ENCODE data around the gene HYCC2.

Gene HYCC2

GRCh38 chr2:201058914-201059313, 12.6 kb downstream of the HYCC2 start:
- Histone ChIP-seq H3K4me1 (ENCODE audit: control insufficient read depth, low read length) (no peaks in the 10 kb centered on the region), H3K4me3 (ENCODE audit: low read length) (no peak overlapping the region), H3K4me2 (ENCODE audit: low read length) (no peak overlapping the region), H3F3A (ENCODE audit: control insufficient read depth, insufficient read depth) (no peaks in the 10 kb centered on the region), H3K36me3 (ENCODE audit: control insufficient read depth, low read length) (peaks cover 5% of the 10 kb centered on the region; the same call in 1 of the 2 replicates), H3K9me2 (replicated peaks; ENCODE audit: control insufficient read depth, low read length) (no peaks in the 10 kb centered on the region), H4K20me1 (ENCODE audit: control insufficient read depth, insufficient read depth, low read depth, low read length) (no peaks in the 10 kb centered on the region), H3K9me3 (ENCODE audit: control insufficient read depth, insufficient read depth, low read length) (no peaks in the 10 kb centered on the region), H3K79me2 (ENCODE audit: control insufficient read depth, low read length) (peaks cover 80% of the 10 kb centered on the region), H3K27ac (ENCODE audit: low read depth, low read length) (no peak overlapping the region), H3K27me3 (ENCODE audit: control insufficient read depth, low read length) (no peaks in the 10 kb centered on the region)
- TF ChIP-seq EZH2phosphoT487 (IDR thresholded peaks at IDR 0.05; ENCODE audit: borderline replicate concordance, low read length) (no peak), CTCF (IDR thresholded peaks at IDR 0.05; ENCODE audit: low read depth, low read length, poor library complexity, severe bottlenecking) (no peak)

GRCh38 chr2:201057715-201058248, 13.7 kb downstream of the HYCC2 start:
- H3F3A ChIP-seq (ENCODE audit: control insufficient read depth, insufficient read depth): no peaks in the 10 kb centered on the region
- H4K20me1 ChIP-seq (ENCODE audit: control insufficient read depth, insufficient read depth, low read depth, low read length): no peaks in the 10 kb centered on the region
- H3K4me3 ChIP-seq (ENCODE audit: low read length): no peak overlapping the region
- no peaks in the 10 kb centered on the region for H3K27me3 ChIP-seq (ENCODE audit: control insufficient read depth, low read length)
- H3K27ac ChIP-seq (ENCODE audit: low read depth, low read length): no peak overlapping the region
- peaks cover 75% of the 10 kb centered on the region for H3K79me2 ChIP-seq (ENCODE audit: control insufficient read depth, low read length)
- no peaks in the 10 kb centered on the region for H3K4me1 ChIP-seq (ENCODE audit: control insufficient read depth, low read length)
- no peak overlapping the region for H3K4me2 ChIP-seq (ENCODE audit: low read length)
- no peaks in the 10 kb centered on the region for H3K9me2 ChIP-seq (replicated peaks; ENCODE audit: control insufficient read depth, low read length)
- no peak for TF ChIP-seq CTCF (IDR thresholded peaks at IDR 0.05; ENCODE audit: low read depth, low read length, poor library complexity, severe bottlenecking)
- no peak for TF ChIP-seq EZH2phosphoT487 (IDR thresholded peaks at IDR 0.05; ENCODE audit: borderline replicate concordance, low read length)
- no peaks in the 10 kb centered on the region for H3K9me3 ChIP-seq (ENCODE audit: control insufficient read depth, insufficient read depth, low read length)
- peaks cover 5% of the 10 kb centered on the region; the same call in 1 of the 2 replicates for H3K36me3 ChIP-seq (ENCODE audit: control insufficient read depth, low read length)

- H3K79me2 ChIP-seq (ENCODE audit: control insufficient read depth, low read length): peaks cover 81% of the 10 kb centered on the region
- H4K20me1 ChIP-seq (ENCODE audit: control insufficient read depth, insufficient read depth, low read depth, low read length): no peaks in the 10 kb centered on the region
- H3K27ac ChIP-seq (ENCODE audit: low read depth, low read length): no peak overlapping the region
- H3K4me2 ChIP-seq (ENCODE audit: low read length): no peak overlapping the region
- no peaks in the 10 kb centered on the region for H3K27me3 ChIP-seq (ENCODE audit: control insufficient read depth, low read length)
- H3K4me1 ChIP-seq (ENCODE audit: control insufficient read depth, low read length): no peaks in the 10 kb centered on the region
- no peaks in the 10 kb centered on the region for H3K9me3 ChIP-seq (ENCODE audit: control insufficient read depth, insufficient read depth, low read length)
- no peak for TF ChIP-seq EZH2phosphoT487 (IDR thresholded peaks at IDR 0.05; ENCODE audit: borderline replicate concordance, low read length)
- no peaks in the 10 kb centered on the region for H3K9me2 ChIP-seq (replicated peaks; ENCODE audit: control insufficient read depth, low read length)
- no peaks in the 10 kb centered on the region for H3F3A ChIP-seq (ENCODE audit: control insufficient read depth, insufficient read depth)
- H3K4me3 ChIP-seq (ENCODE audit: low read length): no peak overlapping the region
- peaks cover 5% of the 10 kb centered on the region; the same call in 1 of the 2 replicates for H3K36me3 ChIP-seq (ENCODE audit: control insufficient read depth, low read length)
Observed at GRCh38 chr2:201057087-201057521, 14.4 kb downstream of the HYCC2 start.

- Histone ChIP-seq H3K27ac (ENCODE audit: low read depth, low read length) (no peak overlapping the region), H3K27me3 (ENCODE audit: control insufficient read depth, low read length) (no peaks in the 10 kb centered on the region), H3K79me2 (ENCODE audit: control insufficient read depth, low read length) (peaks cover 72% of the 10 kb centered on the region), H3K9me3 (ENCODE audit: control insufficient read depth, insufficient read depth, low read length) (no peaks in the 10 kb centered on the region), H3K4me3 (ENCODE audit: low read length) (no peak overlapping the region), H3K9me2 (replicated peaks; ENCODE audit: control insufficient read depth, low read length) (no peaks in the 10 kb centered on the region), H3K36me3 (ENCODE audit: control insufficient read depth, low read length) (0 out of 2 replicates have a peak, but pooled peaks cover 4% of the 10 kb centered on the region), H3K4me2 (ENCODE audit: low read length) (no peak overlapping the region), H3F3A (ENCODE audit: control insufficient read depth, insufficient read depth) (no peaks in the 10 kb centered on the region), H3K4me1 (ENCODE audit: control insufficient read depth, low read length) (no peaks in the 10 kb centered on the region), H4K20me1 (ENCODE audit: control insufficient read depth, insufficient read depth, low read depth, low read length) (no peaks in the 10 kb centered on the region)
- TF ChIP-seq CTCF (IDR thresholded peaks at IDR 0.05; ENCODE audit: low read depth, low read length, poor library complexity, severe bottlenecking) (no peak), EZH2phosphoT487 (IDR thresholded peaks at IDR 0.05; ENCODE audit: borderline replicate concordance, low read length) (no peak)
Observed at GRCh38 chr2:201049455-201049854, 22.0 kb downstream of the HYCC2 start.

Measured in DOHH2 (cell line).